HepG2 (cell line): ENCODE results near the gene NCCRP1. TPM values are rescaled to one million over a fixed set of nuclear protein-coding genes. Genes with fewer than 3 reads are reported as not detected.

Source experiments
- ATAC-seq: fragments of 200-7000 bp; cut with Tn5 transposase; 3 replicates; pipeline ENCODE4 v1.9.1; 2020; ENCODE audit warnings: mild to moderate bottlenecking, moderate library complexity
- BruUV-seq: library from RNA; stranded (reverse); fragments of 400-500 nt; replicated peaks from 2 replicates; lab custom pipeline; 2021; lab: Mats Ljungman, UMichigan
- CTCF ChIA-PET: fragments of 300-600 bp; formaldehyde crosslinking; extraction: SDS; loops from one replicate; lab custom pipeline; 2021; ENCODE audit warnings: low total read pairs, inconsistent platforms, low intra/inter-chr PET ratio; lab: Yijun Ruan, JAX
- POLR2A ChIA-PET: fragments of 350-600 bp; sonication (Branson Sonifier 250); formaldehyde crosslinking; loops from one replicate; lab custom pipeline; 2020; ENCODE audit warnings: antibody characterized with exemption, inconsistent platforms; lab: Yijun Ruan, JAX
- DNase-seq: peaks from one replicate; pipeline ENCODE4 v3.0.0-alpha.2; 2015; ENCODE audit warnings: low spot score
- FAIRE-seq: peaks from 3 replicates; lab custom pipeline; 2011; peaks lifted over from hg19 to GRCh38; lab: Jason Lieb, UNC
- H2AFZ ChIP-seq: one replicate; pipeline ENCODE4 v1.6.1; 2011; ENCODE audit warnings: low read length, inconsistent platforms
- H3K27ac ChIP-seq: fragments of 300-600 bp; 3 replicates; pipeline ENCODE4 v1.8.0; 2011; ENCODE audit warnings: mixed run types, mild to moderate bottlenecking, mixed read lengths, low read length, inconsistent platforms; ENCODE audit not compliant: insufficient read depth; ENCODE audit errors: extremely low read length
- H3K27me3 ChIP-seq, 2 experiments: fragments of 200-600 bp in 1 of 2; 2 replicates in 1 of 2; 3 replicates in 1 of 2; pipeline versions ENCODE4 v1.6.0 to v1.8.0; 2011; ENCODE audit warnings: low read length in 2 of 2, mild to moderate bottlenecking in 2 of 2, moderate library complexity in 2 of 2, inconsistent platforms in 1 of 2; ENCODE audit not compliant: insufficient read depth in 2 of 2, control insufficient read depth in 1 of 2
- H3K36me3 ChIP-seq, 2 experiments: fragments of 200-600 bp in 1 of 2; replicated peaks in 1 of 2; 2 replicates in 1 of 2; 3 replicates in 1 of 2; pipeline versions ENCODE4 v1.5.1 to v1.8.0; 2011; ENCODE audit warnings: low read length in 2 of 2, inconsistent platforms in 1 of 2; ENCODE audit not compliant: insufficient read depth in 2 of 2, control insufficient read depth in 1 of 2
- H3K4me1 ChIP-seq: 2 replicates; pipeline ENCODE4 v1.5.1; 2012; ENCODE audit warnings: low read length, inconsistent platforms; ENCODE audit not compliant: insufficient read depth
- H3K4me2 ChIP-seq: 2 replicates; pipeline ENCODE4 v1.6.0; 2011; ENCODE audit warnings: low read depth, low read length, inconsistent platforms
- H3K4me3 ChIP-seq, 3 experiments: fragments of 200-600 bp in 1 of 3; sonication (generic), shearing (Covaris generic) in 1 of 3; replicated peaks in 1 of 3; 2 replicates each; pipeline ENCODE4 v1.5.1; 2011 to 2016; ENCODE audit warnings: low read length in 3 of 3, inconsistent platforms in 2 of 3, low read depth in 2 of 3, mild to moderate bottlenecking in 2 of 3, control low read depth in 1 of 3, mixed read lengths in 1 of 3; ENCODE audit not compliant: insufficient read depth in 1 of 3
- H3K79me2 ChIP-seq: one replicate; pipeline ENCODE4 v1.6.1; 2011; ENCODE audit warnings: low read length, inconsistent platforms; ENCODE audit not compliant: insufficient read depth
- H3K9ac ChIP-seq: 2 replicates; pipeline ENCODE4 v1.6.0; 2011; ENCODE audit warnings: mild to moderate bottlenecking, low read depth, low read length, inconsistent platforms; ENCODE audit not compliant: insufficient read depth
- H3K9me3 ChIP-seq: 2 replicates; pipeline ENCODE4 v1.5.1; 2012; ENCODE audit warnings: mild to moderate bottlenecking, low read length
- H4K20me1 ChIP-seq: 2 replicates; pipeline ENCODE4 v1.6.0; 2011; ENCODE audit warnings: inconsistent platforms, mild to moderate bottlenecking, low read length, moderate library complexity; ENCODE audit not compliant: insufficient read depth
- LCORL ChIP-seq, 2 experiments: fragments of 450-650 bp in 1 of 2; sonication (generic) in 1 of 2; formaldehyde crosslinking in 1 of 2; IDR thresholded peaks; 2 replicates each; pipeline versions ENCODE4 v1.5.0 to v1.6.1; 2017 to 2020; ENCODE audit warnings: antibody characterized with exemption in 1 of 2, missing genetic modification reagents in 1 of 2
- NFKB2 ChIP-seq: sonication (generic); formaldehyde crosslinking; IDR thresholded peaks from 2 replicates; pipeline ENCODE4 v1.4.0; 2020; ENCODE audit warnings: missing genetic modification reagents, borderline replicate concordance
- PBX3 ChIP-seq: sonication (generic); formaldehyde crosslinking; IDR thresholded peaks from 2 replicates; pipeline ENCODE4 v1.8.1; 2023; ENCODE audit warnings: missing genetic modification reagents, inconsistent platforms, borderline replicate concordance
- ZBTB49 ChIP-seq: sonication (generic); formaldehyde crosslinking; IDR thresholded peaks from 2 replicates; pipeline ENCODE4 v1.4.0; 2020; ENCODE audit warnings: missing genetic modification reagents, borderline replicate concordance
- ZNF121 ChIP-seq: sonication (generic); formaldehyde crosslinking; IDR thresholded peaks from 2 replicates; pipeline ENCODE4 v1.5.0; 2020; ENCODE audit warnings: mild to moderate bottlenecking, missing genetic modification reagents
- ZNF274 ChIP-seq: sonication (generic); formaldehyde crosslinking; IDR thresholded peaks from 2 replicates; pipeline ENCODE4 v1.5.1; 2020; ENCODE audit warnings: mild to moderate bottlenecking, missing genetic modification reagents
- ZNF768 ChIP-seq: sonication (generic); formaldehyde crosslinking; IDR thresholded peaks from 2 replicates; pipeline ENCODE4 v1.4.0; 2020; ENCODE audit warnings: missing genetic modification reagents
- ZSCAN31 ChIP-seq: sonication (generic); formaldehyde crosslinking; IDR thresholded peaks from 2 replicates; pipeline ENCODE4 v1.5.0; 2020; ENCODE audit warnings: low read depth, mild to moderate bottlenecking, missing genetic modification reagents
- WGBS: methylation state at CpG from one replicate; pipeline ENCODE4 v1.1.6; 2017; ENCODE audit warnings: low lambda C conversion rate; 5-methylcytosine and 5-hydroxymethylcytosine counted together
- in situ Hi-C: cut with HindIII; loops from 2 replicates; pipeline ENCODE4 v1.10.0; 2017; ENCODE audit warnings: low pct_unique_long_range_greater_than_20kb; ENCODE audit not compliant: extremely low pct_ligation_motif_present
- intact Hi-C: fragments of 100-400 bp; cut with micrococcal nuclease; formaldehyde crosslinking; loops from one replicate; pipeline ENCODE4 v1.10.0; 2022; ENCODE audit not compliant: unreplicated experiment
- polyA plus RNA-seq, 8 experiments: library from polyadenylated mRNA; depleted of rRNA in 3 of 8; stranded (reverse) in 7 of 8; unstranded in 1 of 8; fragments of >200 nt; fragmentation: Illumina TruSeq in 4 of 8; extraction: Trizol in 4 of 8; gene quantifications; 2 replicates each; pipeline versions ENCODE4 v1.2.1 to v1.2.3, GENCODE V29; 2011 to 2016; ENCODE audit warnings: low read depth in 4 of 8, missing spikeins in 1 of 8, mixed read lengths in 1 of 8; ENCODE audit not compliant: insufficient read depth in 1 of 8
- total RNA-seq, 5 experiments: library from RNA; depleted of rRNA; stranded (reverse); fragments of >200 nt; fragmentation: Illumina TruSeq; extraction: Trizol; gene quantifications; 2 replicates each; pipeline ENCODE4 v1.2.3, GENCODE V29; 2016; ENCODE audit warnings: low read depth in 1 of 5

The NCCRP1 gene
- total and polyA plus RNA-seq, 2 of the 13 experiments (the other 11 are each of a cell fraction or from before 2014, with no cell fraction given) = not detected

GRCh38 chr19:39211731-39212374 is 15.1 kb downstream of the NCCRP1 start:
- H3K4me2 ChIP-seq = no peak overlapping the region
- no peaks in the 10 kb centered on the region for H3K9me3 ChIP-seq
- no peak for DNase-seq
- H4K20me1 ChIP-seq = no peaks in the 10 kb centered on the region
- no TSS peak for BruUV-seq
- no peak overlapping the region for H3K4me3 ChIP-seq
- intact Hi-C loops = loop anchor here (5.0 kb wide), 1 partner anchor 115 kb away; no protein-coding TSS in a partner anchor
- ATAC-seq = no peak
- WGBS = 31% methylated on average over 13 of the region's 13 CpGs
- CTCF ChIA-PET = interaction anchor here (1.3 kb wide), 1 partner anchor 117 kb away, joined by 5 read pairs; no protein-coding TSS in a partner anchor
- H3K27ac ChIP-seq = no peak overlapping the region
- no peaks in the 10 kb centered on the region for H3K79me2 ChIP-seq
- H3K36me3 ChIP-seq = no peaks in the 10 kb centered on the region
- POLR2A ChIA-PET = no interaction called here
- TF ChIP-seq NFKB2 (CRISPR knock-in tag) = no peak
- no peak for TF ChIP-seq PBX3
- no peak for TF ChIP-seq LCORL (IDR thresholded peaks at IDR 0.05)
- TF ChIP-seq LCORL (CRISPR knock-in tag; IDR thresholded peaks at IDR 0.05) = no peak
- TF ChIP-seq ZBTB49 (CRISPR knock-in tag) = no peak
- TF ChIP-seq ZNF768 = no peak
- TF ChIP-seq ZNF121 (CRISPR knock-in tag) = no peak
- no peak for TF ChIP-seq ZNF274 (CRISPR knock-in tag)
- no peak for TF ChIP-seq ZSCAN31
- H2AFZ ChIP-seq = no peak overlapping the region
- in situ Hi-C loops = loop anchor here (5.0 kb wide), 1 partner anchor 115 kb away; no protein-coding TSS in a partner anchor
- FAIRE-seq = no peak
- H3K4me1 ChIP-seq = no peaks in the 10 kb centered on the region
- H3K9ac ChIP-seq = no peak overlapping the region
- no peaks in the 10 kb centered on the region; a peak in 2 of 5 replicates for H3K27me3 ChIP-seq
